Upper lobe of left lung (tissue), 6 donors: Measurements from ENCODE around the gene NSUN4. TPM values are rescaled to one million over a fixed set of nuclear protein-coding genes. Genes with fewer than 3 reads are reported as not detected.

Experiments used
- ATAC-seq, 2 donors: fragments of 200-7000 bp; cut with Tn5 transposase; one replicate each; pipeline ENCODE4 v1.9.1; 2022; ENCODE audit warnings: mild to moderate bottlenecking in 2 of 2, moderate library complexity in 2 of 2; ENCODE audit not compliant: low FRiP score in 2 of 2
- DNase-seq, 2 donors: peaks; one replicate each; pipeline ENCODE4 v3.0.0-alpha.2; 2019 to 2020
- H3K27ac ChIP-seq, 4 donors: fragments of 200-600 bp; sonication (generic); one replicate each; pipeline ENCODE4 v1.5.1; 2016 to 2019
- H3K27me3 ChIP-seq, 4 donors: fragments of 200-600 bp; sonication (generic); one replicate each; pipeline ENCODE4 v1.5.1; 2017 to 2019
- H3K36me3 ChIP-seq, 4 donors: fragments of 200-600 bp; sonication (generic); one replicate each; pipeline ENCODE4 v1.5.1; 2016 to 2019
- H3K4me1 ChIP-seq, 4 donors: fragments of 200-600 bp; sonication (generic); one replicate each; pipeline ENCODE4 v1.5.1; 2018 to 2019
- H3K4me3 ChIP-seq, 4 donors: fragments of 200-600 bp; sonication (generic); one replicate each; pipeline ENCODE4 v1.5.1; 2017 to 2019; ENCODE audit warnings: mild to moderate bottlenecking in 2 of 4, moderate library complexity in 1 of 4
- H3K9me3 ChIP-seq, 4 donors: fragments of 200-600 bp; sonication (generic); one replicate each; pipeline ENCODE4 v1.5.1; 2018 to 2019
- CTCF ChIP-seq, 6 experiments: fragments of 450-650 bp in 4 of 6; fragments of 200-600 bp in 2 of 6; sonication (generic) in 2 of 6; IDR thresholded peaks; one replicate each; pipeline ENCODE4 v1.5.1; 2016 to 2019; ENCODE audit warnings: antibody characterized with exemption in 6 of 6
- EP300 ChIP-seq, 4 donors: sonication (generic); formaldehyde crosslinking; IDR thresholded peaks; one replicate each; pipeline ENCODE4 v1.5.1; 2017; ENCODE audit warnings: antibody characterized with exemption in 4 of 4, control low read depth in 2 of 4
- POLR2A ChIP-seq, 4 donors: fragments of 450-650 bp; IDR thresholded peaks; one replicate each; pipeline ENCODE4 v1.5.1; 2016 to 2017; ENCODE audit warnings: antibody characterized with exemption in 4 of 4, mild to moderate bottlenecking in 2 of 4
- POLR2AphosphoS5 ChIP-seq, 2 donors: sonication (generic); formaldehyde crosslinking; IDR thresholded peaks; one replicate each; pipeline ENCODE4 v1.5.1; 2017; ENCODE audit warnings: antibody characterized with exemption in 2 of 2
- WGBS, 2 donors: methylation state at CpG; one replicate each; pipeline ENCODE4 v1.1.5; 2017 to 2018; 5-methylcytosine and 5-hydroxymethylcytosine counted together
- total RNA-seq, 6 donors: library from RNA; depleted of rRNA in 4 of 6; stranded (reverse); fragments of >200 nt in 4 of 6; gene quantifications; one replicate each; pipeline versions ENCODE4 v1.1.0 to v1.2.1, GENCODE V29; 2016 to 2021
- donor health status: DM: no; HTN: no; CAD: no; lungs with moderate emphysema.
- donor health status: DM: no; HTN: yes; CAD: no; lungs with severe emphysema.

The NSUN4 gene
- total RNA-seq, 6 donors from 2014 or later = 25.1 to 28.4 (median 26.7) TPM

GRCh38 chr1:46394108-46394871, 53.7 kb downstream of the NSUN4 start, which contains the start of gene FAAH:
TSS of gene FAAH (plus strand) at chr1:46394317. CDS start at chr1:46394349, 32 bp downstream.
- H3K9me3 ChIP-seq = peaks cover 0 to 6% (median 2%) of the 10 kb centered on the region in 4 donors
- H3K4me3 ChIP-seq = peak within 1 kb of the TSS; percentile 22 to 71 (median 58)
- DNase-seq = peak; percentile 75 to 96
- 5 to 15% methylated on average over 13 to 14 of the region's 75 CpGs for WGBS, 2 donors
- H3K4me1 ChIP-seq = peaks cover 8 to 23% (median 14%) of the 10 kb centered on the region in 4 donors
- no peaks in the 10 kb centered on the region for H3K27me3 ChIP-seq
- no peaks in the 10 kb centered on the region for H3K36me3 ChIP-seq
- peak in 2 of 6 experiments; percentile 20 to 27 for TF ChIP-seq CTCF (IDR thresholded peaks at IDR 0.05)
- TF ChIP-seq EP300 (IDR thresholded peaks at IDR 0.05) = no peak
- TF ChIP-seq POLR2AphosphoS5 (IDR thresholded peaks at IDR 0.05) = peak in 1 of 2 donors; percentile 67
- TF ChIP-seq POLR2A (IDR thresholded peaks at IDR 0.05) = peak in 2 of 4 donors; percentile 40 to 68
- peak; percentile 88 to 93 for ATAC-seq
- H3K27ac ChIP-seq = peak within 1 kb of the TSS in 3 of 4 donors; percentile 61 to 77 (median 62)

GRCh38 chr1:46394872-46395465, 54.4 kb downstream of the NSUN4 start:
- no peaks in the 10 kb centered on the region for H3K27me3 ChIP-seq
- DNase-seq (no peak), ATAC-seq (peak in 1 of 2 donors; percentile 47)
- H3K27ac ChIP-seq = peak overlapping the region in 2 of 4 donors; percentile 61 to 77
- H3K36me3 ChIP-seq = no peaks in the 10 kb centered on the region
- TF ChIP-seq EP300 (IDR thresholded peaks at IDR 0.05) (no peak), CTCF (IDR thresholded peaks at IDR 0.05) (no peak), POLR2AphosphoS5 (IDR thresholded peaks at IDR 0.05) (no peak), POLR2A (IDR thresholded peaks at IDR 0.05) (no peak)
- peak overlapping the region; percentile 22 to 71 (median 58) for H3K4me3 ChIP-seq
- WGBS, 2 donors = 42 to 45% methylated on average over 16 to 17 of the region's 17 CpGs
- peaks cover 8 to 23% (median 14%) of the 10 kb centered on the region in 4 donors for H3K4me1 ChIP-seq
- H3K9me3 ChIP-seq = peaks cover 0 to 6% (median 2%) of the 10 kb centered on the region in 4 donors

GRCh38 chr1:46396441-46397398, 56.1 kb downstream of the NSUN4 start:
- Histone ChIP-seq H3K27ac (no peak overlapping the region), H3K27me3 (no peaks in the 10 kb centered on the region), H3K9me3 (peaks cover 0 to 6% (median 2%) of the 10 kb centered on the region in 4 donors), H3K4me3 (no peak overlapping the region), H3K4me1 (peaks cover 12 to 25% (median 19%) of the 10 kb centered on the region in 4 donors), H3K36me3 (no peaks in the 10 kb centered on the region)
- no peak for TF ChIP-seq POLR2AphosphoS5 (IDR thresholded peaks at IDR 0.05)
- no peak for TF ChIP-seq CTCF (IDR thresholded peaks at IDR 0.05)
- no peak for TF ChIP-seq EP300 (IDR thresholded peaks at IDR 0.05)
- no peak for TF ChIP-seq POLR2A (IDR thresholded peaks at IDR 0.05)
- WGBS, 2 donors = 72 to 79% methylated on average over 10 of the region's 10 CpGs
- ATAC-seq (no peak), DNase-seq (no peak)

- 73 to 81% methylated on average over 9 of the region's 9 CpGs for WGBS, 2 donors
- no peak for ATAC-seq
- H3K27ac ChIP-seq = no peak overlapping the region
- TF ChIP-seq POLR2A (IDR thresholded peaks at IDR 0.05) = no peak
- H3K4me1 ChIP-seq = peaks cover 22 to 29% (median 25%) of the 10 kb centered on the region in 4 donors
- no peaks in the 10 kb centered on the region for H3K27me3 ChIP-seq
- no peaks in the 10 kb centered on the region for H3K9me3 ChIP-seq
- no peak overlapping the region for H3K4me3 ChIP-seq
- no peaks in the 10 kb centered on the region for H3K36me3 ChIP-seq
- no peak for DNase-seq
Observed at GRCh38 chr1:46399307-46399706, 58.7 kb downstream of the NSUN4 start.
